HEK293 (cell line): Measurements from ENCODE around the gene SNTG2.

Experiments used
- ZNF311 ChIP-seq: fragments of 450-650 bp; formaldehyde crosslinking; IDR thresholded peaks from 2 replicates; pipeline ENCODE4 v1.5.1; 2017; ENCODE audit warnings: missing biosample characterization, missing genetic modification characterization, borderline replicate concordance
- ZNF391 ChIP-seq: fragments of 450-650 bp; formaldehyde crosslinking; IDR thresholded peaks from 2 replicates; pipeline ENCODE4 v1.5.1; 2016; ENCODE audit warnings: low read depth, missing biosample characterization, missing genetic modification characterization, borderline replicate concordance
- ZNF423 ChIP-seq: fragments of 450-650 bp; formaldehyde crosslinking; IDR thresholded peaks from 2 replicates; pipeline ENCODE4 v1.5.1; 2016; ENCODE audit warnings: missing biosample characterization, missing genetic modification characterization
- TF ChIP-seq, protein P1 (sequence below): fragments of 450-650 bp; formaldehyde crosslinking; IDR thresholded peaks from 2 replicates; pipeline ENCODE4 v1.5.1; 2016; ENCODE audit warnings: missing biosample characterization, missing genetic modification characterization
- TF ChIP-seq, protein P2 (sequence below): fragments of 450-650 bp; formaldehyde crosslinking; IDR thresholded peaks from 2 replicates; pipeline ENCODE4 v1.5.1; 2016; ENCODE audit warnings: missing biosample characterization, missing genetic modification characterization

DNA sequence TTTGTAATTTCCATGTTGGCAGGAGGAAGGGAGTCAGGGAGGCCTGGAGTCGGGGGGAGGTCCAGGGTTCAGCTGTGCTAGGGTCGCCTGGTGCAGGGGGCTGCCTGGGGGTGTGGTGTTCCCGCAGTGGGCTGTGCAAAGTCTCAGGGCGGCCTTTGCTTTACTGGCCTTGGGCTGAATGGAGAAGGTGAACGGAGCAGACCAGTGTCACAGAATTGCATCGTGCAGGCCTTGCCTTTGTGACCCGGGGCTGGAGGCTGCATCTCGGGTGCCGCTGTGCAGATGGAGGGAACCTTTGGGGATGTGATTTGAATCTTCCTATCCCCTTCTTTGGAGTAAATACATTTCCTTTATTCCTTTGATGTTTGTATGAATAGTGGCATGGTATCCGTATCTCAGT lies 8.8 kb downstream of the SNTG2 start:
- TF ChIP-seq ZNF391 (tag by site-specific recombination): no peak
- TF ChIP-seq, protein P1, sequence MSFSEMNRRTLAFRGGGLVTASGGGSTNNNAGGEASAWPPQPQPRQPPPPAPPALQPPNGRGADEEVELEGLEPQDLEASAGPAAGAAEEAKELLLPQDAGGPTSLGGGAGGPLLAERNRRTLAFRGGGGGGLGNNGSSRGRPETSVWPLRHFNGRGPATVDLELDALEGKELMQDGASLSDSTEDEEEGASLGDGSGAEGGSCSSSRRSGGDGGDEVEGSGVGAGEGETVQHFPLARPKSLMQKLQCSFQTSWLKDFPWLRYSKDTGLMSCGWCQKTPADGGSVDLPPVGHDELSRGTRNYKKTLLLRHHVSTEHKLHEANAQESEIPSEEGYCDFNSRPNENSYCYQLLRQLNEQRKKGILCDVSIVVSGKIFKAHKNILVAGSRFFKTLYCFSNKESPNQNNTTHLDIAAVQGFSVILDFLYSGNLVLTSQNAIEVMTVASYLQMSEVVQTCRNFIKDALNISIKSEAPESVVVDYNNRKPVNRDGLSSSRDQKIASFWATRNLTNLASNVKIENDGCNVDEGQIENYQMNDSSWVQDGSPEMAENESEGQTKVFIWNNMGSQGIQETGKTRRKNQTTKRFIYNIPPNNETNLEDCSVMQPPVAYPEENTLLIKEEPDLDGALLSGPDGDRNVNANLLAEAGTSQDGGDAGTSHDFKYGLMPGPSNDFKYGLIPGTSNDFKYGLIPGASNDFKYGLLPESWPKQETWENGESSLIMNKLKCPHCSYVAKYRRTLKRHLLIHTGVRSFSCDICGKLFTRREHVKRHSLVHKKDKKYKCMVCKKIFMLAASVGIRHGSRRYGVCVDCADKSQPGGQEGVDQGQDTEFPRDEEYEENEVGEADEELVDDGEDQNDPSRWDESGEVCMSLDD (tag by site-specific recombination): no peak
- TF ChIP-seq ZNF311 (tag by site-specific recombination): no peak
- TF ChIP-seq, protein P2, sequence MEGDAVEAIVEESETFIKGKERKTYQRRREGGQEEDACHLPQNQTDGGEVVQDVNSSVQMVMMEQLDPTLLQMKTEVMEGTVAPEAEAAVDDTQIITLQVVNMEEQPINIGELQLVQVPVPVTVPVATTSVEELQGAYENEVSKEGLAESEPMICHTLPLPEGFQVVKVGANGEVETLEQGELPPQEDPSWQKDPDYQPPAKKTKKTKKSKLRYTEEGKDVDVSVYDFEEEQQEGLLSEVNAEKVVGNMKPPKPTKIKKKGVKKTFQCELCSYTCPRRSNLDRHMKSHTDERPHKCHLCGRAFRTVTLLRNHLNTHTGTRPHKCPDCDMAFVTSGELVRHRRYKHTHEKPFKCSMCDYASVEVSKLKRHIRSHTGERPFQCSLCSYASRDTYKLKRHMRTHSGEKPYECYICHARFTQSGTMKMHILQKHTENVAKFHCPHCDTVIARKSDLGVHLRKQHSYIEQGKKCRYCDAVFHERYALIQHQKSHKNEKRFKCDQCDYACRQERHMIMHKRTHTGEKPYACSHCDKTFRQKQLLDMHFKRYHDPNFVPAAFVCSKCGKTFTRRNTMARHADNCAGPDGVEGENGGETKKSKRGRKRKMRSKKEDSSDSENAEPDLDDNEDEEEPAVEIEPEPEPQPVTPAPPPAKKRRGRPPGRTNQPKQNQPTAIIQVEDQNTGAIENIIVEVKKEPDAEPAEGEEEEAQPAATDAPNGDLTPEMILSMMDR (tag by site-specific recombination): no peak
- TF ChIP-seq ZNF423: no peak
